Islet of Langerhans (tissue), 1 donor: ENCODE measurements around the gene CISH.

Source experiments
- FAIRE-seq: peaks from one replicate; lab custom pipeline; 2011; peaks lifted over from hg19 to GRCh38; lab: Jason Lieb, UNC

The CISH gene

GRCh38 chr3:50612234-50612882, 784 bp upstream of the CISH start:
- FAIRE-seq = no peak

- no peak for FAIRE-seq
Measured at GRCh38 chr3:50610992-50611463, 546 bp downstream of the CISH start.

DNA sequence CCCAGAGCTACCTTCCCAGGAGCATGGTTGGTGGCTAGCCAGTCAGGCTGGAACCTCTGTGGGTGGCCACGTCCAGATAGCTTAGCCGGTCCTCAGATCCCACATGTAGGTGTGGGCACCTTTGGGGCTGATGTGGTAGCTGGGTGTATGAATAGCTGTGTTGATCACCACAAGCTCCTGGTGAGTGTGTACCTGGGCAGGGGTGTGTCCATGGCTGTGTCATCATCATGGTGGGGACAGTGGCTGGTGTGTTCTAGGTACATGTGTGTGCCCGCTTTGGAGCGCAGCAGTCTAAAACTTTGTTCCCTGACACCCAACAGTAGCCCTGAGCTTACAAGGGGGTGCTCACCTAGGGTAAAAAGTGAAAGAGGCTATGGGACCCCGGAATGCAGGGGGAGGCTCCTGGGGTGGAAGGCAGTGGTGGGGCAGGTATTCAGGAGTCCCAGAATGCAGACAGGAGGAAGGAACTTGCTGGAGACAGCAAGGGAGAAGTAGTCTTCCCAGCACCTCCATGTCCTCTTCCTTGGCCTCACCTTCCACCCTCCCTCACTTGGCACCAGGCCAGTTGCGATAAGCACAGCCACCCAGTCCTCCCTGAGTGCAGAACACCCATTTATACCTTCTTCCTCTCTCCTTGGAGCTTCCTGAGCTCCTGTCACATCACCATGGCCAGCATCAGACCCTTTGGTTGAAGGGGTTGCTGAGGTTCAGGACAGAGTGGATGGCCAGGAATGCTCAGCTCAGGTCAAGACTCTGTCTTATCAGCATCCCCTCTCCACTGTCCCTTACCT, 1.2 kb downstream of the CISH start:
- no peak for FAIRE-seq

DNA sequence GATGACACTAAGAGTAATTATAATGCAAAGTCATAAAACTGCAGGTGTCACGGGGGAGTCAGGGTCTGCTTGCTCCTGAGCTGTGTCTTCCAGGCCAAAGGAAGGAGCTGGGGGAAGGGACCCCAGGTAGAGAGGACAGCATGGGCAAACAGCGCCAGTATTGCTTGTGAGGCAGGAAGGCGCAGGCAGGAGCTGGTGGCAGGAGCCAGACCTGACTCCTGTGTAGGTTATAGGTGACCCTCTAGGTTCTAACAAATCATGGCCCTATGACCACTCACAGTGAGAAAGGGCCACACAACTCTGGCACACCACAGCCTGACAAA, 1.9 kb downstream of the CISH start:
- FAIRE-seq = no peak

DNA sequence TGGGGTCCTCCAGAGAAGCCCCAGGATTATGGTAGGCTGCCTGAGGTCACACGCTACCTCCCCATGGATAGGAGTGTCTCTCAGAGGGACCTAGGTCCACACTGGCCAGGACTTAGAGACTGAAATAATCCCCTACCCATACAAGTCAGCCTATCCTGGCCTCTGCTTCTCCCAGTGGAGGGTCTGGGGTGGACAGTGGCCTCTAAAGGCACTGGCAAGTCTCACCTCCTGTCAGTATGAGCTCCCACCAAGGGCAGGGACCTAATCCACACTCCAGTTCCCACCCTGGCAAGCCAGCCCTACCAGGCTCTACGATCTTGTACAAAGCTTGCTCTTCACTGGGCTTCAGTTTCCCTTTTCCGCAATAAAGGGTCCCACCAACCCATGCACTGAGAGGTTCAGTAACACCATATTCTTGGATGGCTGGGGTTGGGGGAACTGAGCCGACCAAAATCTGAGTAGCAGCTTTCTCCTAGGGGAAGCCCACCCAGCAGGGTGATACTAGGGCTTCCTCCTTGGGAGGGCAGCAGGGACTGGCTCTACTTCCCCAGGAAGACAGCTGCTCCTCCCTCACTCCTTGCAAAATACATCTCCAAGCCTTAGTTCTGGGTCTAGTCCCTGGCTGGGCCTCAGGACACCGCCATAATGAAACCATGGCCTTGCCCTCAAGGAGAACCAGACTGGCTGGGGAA, 2.4 kb downstream of the CISH start:
- FAIRE-seq = no peak

DNA sequence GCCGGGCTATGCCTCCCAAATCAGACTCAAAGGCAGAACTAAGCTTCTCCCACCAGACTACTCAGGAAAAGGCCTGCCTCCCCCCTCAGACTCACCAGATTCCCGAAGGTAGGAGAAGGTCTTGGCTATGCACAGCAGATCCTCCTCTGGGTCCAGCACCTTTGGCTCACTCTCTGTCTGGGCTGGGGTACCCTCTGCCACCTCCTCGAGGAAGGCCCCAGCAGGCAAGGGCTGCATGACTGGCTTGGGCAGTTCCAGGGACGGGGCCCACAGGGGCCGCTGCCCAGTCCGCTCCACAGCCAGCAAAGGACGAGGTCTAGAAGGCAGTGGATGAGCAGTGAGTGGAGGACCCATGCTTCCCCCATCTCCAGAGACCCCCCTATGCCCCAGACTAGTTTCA, 3.3 kb downstream of the CISH start:
- no peak for FAIRE-seq

GRCh38 chr3:50607271-50608091, 4.1 kb downstream of the CISH start:
- FAIRE-seq = no peak

- FAIRE-seq = no peak
Measured at GRCh38 chr3:50606596-50606995, 5.0 kb downstream of the CISH start.

DNA sequence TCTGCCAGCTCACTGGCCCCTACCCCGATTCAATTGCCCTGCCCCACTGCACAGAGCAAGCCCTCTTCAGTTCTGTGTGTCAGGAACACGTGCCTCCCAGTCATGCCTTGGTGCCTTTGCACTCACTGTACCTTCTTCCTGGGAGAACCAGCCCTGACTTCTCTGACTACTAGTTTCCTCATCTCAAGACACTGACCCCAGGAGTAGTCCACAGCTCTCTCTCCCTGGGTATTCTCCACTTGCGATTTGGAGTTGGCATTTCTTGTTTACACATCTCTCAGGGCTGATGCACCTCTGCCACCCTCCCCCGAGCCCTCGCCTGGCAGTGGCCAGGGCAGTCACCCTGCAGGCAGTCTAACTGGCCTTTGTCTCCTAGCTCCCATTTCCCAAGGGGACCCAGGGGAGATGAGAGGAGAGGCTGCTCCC, 5.7 kb downstream of the CISH start:
- no peak for FAIRE-seq

- FAIRE-seq = peak; percentile 92
Measured at GRCh38 chr3:50604628-50605588, 6.7 kb downstream of the CISH start.

GRCh38 chr3:50604110-50604621, 7.4 kb downstream of the CISH start:
- FAIRE-seq = no peak

- no peak for FAIRE-seq
Measured at GRCh38 chr3:50603261-50604109, 8.1 kb downstream of the CISH start.

DNA sequence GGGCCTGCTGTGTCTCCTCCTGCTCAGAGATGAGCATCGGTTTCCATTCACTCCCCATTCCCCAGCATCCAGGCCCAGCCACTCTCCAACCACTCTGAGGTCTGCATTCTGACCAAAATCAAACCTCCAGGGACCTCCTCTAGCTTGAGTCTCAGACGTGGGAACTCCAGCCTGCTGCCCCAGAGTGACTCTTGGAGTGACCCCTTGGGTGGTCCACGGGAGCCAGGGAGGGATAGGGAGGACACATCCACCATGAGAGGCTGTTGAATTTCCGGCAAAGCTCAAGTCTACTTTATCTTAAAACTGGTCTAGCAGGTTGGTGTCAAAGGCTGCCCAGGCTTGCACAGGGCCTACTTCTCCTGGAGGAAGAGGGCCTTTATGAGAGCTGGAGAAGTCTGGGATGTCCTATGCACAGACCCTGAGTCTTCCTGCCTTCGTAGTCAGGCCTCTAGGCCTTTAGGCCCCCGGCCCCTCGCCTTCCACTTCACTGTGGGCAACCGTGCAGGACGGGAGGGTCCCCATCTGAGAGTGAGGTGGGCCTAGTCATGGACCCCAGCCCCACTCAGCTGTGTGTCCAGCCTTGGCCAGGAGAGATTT, 8.9 kb downstream of the CISH start:
- FAIRE-seq = no peak

DNA sequence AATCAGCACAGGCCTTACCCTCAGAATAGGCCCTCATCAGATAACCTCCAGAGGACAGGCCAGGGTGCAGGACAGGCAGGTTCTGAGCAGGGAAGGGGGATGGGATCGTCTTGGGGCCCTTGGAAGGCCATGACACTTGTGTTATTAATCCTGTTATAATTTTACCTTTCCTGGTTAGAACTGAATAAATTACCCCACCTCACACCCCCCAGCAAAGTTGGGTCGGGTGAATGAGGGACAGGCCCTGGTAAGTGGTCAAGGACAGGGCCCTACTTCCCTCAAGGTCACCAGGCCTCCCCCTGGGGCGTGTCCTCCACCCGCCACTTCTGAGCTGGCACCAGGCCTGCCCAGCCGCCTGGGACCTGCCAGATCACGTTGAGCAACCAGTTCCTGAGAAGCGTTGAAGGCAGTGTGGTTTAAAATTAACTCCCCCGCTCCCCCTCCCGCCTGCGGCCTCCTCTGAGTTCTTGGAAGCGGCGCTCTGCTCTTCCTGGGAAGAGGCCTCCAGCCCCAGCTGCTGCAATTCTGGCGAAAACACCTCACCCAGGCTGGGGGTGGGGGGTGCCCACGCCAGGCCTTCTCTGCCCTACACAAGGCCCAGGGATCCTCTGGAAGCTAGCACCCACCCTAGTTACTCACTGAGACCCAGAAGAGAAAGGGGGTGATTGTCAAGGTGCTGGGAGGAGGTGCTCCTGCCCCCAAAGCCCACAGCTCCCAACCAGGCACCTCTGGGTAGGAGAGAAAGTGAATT, 10.6 kb downstream of the CISH start:
- no peak for FAIRE-seq

DNA sequence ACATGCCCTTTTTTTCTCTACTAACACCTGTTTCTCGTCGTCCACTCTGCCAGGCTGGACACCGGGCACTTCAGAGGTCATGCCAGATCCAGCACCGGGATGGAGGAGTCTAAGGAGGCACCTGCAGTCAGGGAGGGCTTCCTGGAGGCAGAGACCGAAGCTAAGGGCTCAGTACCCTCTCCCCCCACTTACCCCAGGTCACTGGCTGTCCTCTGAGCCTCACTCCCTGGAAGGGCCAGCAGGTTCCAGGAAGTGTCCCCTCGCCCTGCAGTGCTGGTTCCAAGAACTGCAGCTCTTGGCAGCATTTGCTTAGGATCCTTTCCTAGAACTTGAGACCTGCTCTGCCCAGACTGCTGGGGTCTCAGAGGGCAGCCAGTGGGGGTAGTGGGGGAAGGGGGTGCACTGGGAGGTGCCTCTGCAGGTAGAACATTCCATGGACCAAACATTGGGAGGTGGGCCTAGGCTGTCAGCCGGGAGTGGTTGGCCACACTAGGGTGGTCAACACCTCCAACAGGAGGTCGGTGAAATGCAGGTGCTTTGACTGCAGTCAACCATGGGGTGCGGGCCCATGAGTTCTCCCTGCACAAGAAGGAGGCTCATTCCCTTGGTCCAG, 11.3 kb downstream of the CISH start:
- no peak for FAIRE-seq

- no peak for FAIRE-seq
Measured at GRCh38 chr3:50599716-50600118, 11.9 kb downstream of the CISH start.

GRCh38 chr3:50599115-50599715, 12.4 kb downstream of the CISH start:
- no peak for FAIRE-seq

- no peak for FAIRE-seq
Measured at GRCh38 chr3:50594253-50594785, 17.3 kb downstream of the CISH start.
